Measurements from ENCODE around the gene OPCML. TPM values are rescaled to one million over a fixed set of nuclear protein-coding genes. Genes with fewer than 3 reads are reported as not detected.

Gene OPCML
- total and polyA plus RNA-seq, 2 donors (not counting 1 experiment from before 2014, with no cell fraction given) = not detected

DNA sequence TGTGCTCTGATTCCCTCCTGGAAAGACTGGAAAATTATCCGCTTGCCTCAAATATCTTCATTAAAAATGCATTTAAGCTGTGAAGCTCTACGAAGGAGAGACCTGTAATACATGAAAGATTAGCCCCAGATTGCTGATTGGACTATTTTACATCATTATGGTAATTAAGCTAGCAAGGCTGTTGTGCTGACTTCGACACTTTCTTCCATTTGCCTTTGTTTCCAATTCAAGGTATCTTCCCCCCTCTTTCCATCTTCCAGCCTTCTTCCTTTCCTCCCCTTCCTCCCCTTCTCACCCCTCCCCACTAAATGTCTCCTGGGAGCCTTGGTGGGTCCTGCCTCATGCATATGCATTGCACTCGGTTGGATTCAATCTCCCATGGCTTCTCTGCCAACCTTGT, 710.8 kb downstream of the OPCML start:
- TF ChIP-seq, protein P1, sequence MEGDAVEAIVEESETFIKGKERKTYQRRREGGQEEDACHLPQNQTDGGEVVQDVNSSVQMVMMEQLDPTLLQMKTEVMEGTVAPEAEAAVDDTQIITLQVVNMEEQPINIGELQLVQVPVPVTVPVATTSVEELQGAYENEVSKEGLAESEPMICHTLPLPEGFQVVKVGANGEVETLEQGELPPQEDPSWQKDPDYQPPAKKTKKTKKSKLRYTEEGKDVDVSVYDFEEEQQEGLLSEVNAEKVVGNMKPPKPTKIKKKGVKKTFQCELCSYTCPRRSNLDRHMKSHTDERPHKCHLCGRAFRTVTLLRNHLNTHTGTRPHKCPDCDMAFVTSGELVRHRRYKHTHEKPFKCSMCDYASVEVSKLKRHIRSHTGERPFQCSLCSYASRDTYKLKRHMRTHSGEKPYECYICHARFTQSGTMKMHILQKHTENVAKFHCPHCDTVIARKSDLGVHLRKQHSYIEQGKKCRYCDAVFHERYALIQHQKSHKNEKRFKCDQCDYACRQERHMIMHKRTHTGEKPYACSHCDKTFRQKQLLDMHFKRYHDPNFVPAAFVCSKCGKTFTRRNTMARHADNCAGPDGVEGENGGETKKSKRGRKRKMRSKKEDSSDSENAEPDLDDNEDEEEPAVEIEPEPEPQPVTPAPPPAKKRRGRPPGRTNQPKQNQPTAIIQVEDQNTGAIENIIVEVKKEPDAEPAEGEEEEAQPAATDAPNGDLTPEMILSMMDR (IDR thresholded peaks at IDR 0.05) = no peak
- TF ChIP-seq EZH2 (IDR thresholded peaks at IDR 0.05; ENCODE audit: borderline replicate concordance, insufficient read depth, low read depth, low read length, poor library complexity, severe bottlenecking) = no peak
- POLR2A ChIA-PET = no interaction called here

DNA sequence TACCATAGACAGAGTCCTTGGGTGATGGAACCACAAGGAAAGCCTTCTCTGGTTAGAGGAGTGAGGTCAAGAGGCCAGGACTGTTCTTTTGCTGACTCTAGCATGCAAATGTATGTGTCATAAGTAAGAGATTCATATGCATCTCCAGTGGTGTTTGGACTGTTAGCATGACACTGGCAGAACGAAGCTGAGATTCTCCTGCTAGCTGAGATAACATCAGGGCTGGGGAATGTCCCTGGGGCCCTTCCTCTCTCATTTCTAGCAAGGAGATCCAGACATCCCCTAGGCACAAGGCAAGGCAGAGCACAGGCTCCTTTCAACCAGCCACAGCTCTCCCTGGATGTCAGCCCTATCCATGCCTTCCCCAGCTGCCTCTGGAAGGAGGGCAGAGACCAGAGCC, 711.3 kb downstream of the OPCML start:
- H2AFZ ChIP-seq (ENCODE audit: insufficient read depth, low read depth, low read length, poor library complexity, severe bottlenecking) = no peak overlapping the region
- Mint-ChIP-seq H3K27me3 (no peaks in the 10 kb centered on the region), H3K4me1 (no peaks in the 10 kb centered on the region), H3K4me3 (no peak overlapping the region), H3K9me3 (ENCODE audit: insufficient read depth) (no peaks in the 10 kb centered on the region), H3K27ac (no peak overlapping the region)
- ATAC-seq (ENCODE audit: low read depth) (no peak), DNase-seq (no peak)
- POLR2A ChIA-PET = no interaction called here
- H3K27me3 ChIP-seq (replicated peaks in 1 of 4; ENCODE audit: control extremely low read depth in 1 of 4, control insufficient read depth in 3 of 4, insufficient read depth in 4 of 4, low read length in 3 of 4) = no peaks in the 10 kb centered on the region
- H3K36me3 ChIP-seq (replicated peaks in 1 of 2; ENCODE audit: control extremely low read depth in 1 of 2, control insufficient read depth in 1 of 2, extremely low read depth in 1 of 2, insufficient read depth in 2 of 2, low read length in 1 of 2) = no peaks in the 10 kb centered on the region
- no peaks in the 10 kb centered on the region for H3K9me3 ChIP-seq (ENCODE audit: control extremely low read depth in 1 of 3, control insufficient read depth in 2 of 3, insufficient read depth in 1 of 3, low read length in 2 of 3)
- H3K4me1 ChIP-seq (ENCODE audit: control insufficient read depth in 2 of 2, insufficient read depth in 2 of 2, low read length in 2 of 2) = no peaks in the 10 kb centered on the region
- no peak overlapping the region for H3K4me2 ChIP-seq (replicated peaks; ENCODE audit: low read depth, low read length, poor library complexity, severe bottlenecking)
- no peak for TF ChIP-seq EZH2 (IDR thresholded peaks at IDR 0.05; ENCODE audit: borderline replicate concordance, insufficient read depth, low read depth, low read length, poor library complexity, severe bottlenecking)
- TF ChIP-seq, protein P1 (IDR thresholded peaks at IDR 0.05) = no peak
- H3K27ac ChIP-seq (ENCODE audit: low read length in 2 of 2) = no peak overlapping the region
- H4K20me1 ChIP-seq (ENCODE audit: control insufficient read depth, insufficient read depth, low read length, poor library complexity, severe bottlenecking) = no peaks in the 10 kb centered on the region
- CTCF ChIA-PET = no interaction called here
- H3K4me3 ChIP-seq (ENCODE audit: control extremely low read depth in 1 of 5, extremely low read depth in 1 of 5, insufficient read depth in 1 of 5, low read depth in 2 of 5, low read length in 4 of 5) = no peak overlapping the region
- no peak overlapping the region for H3K9ac ChIP-seq (ENCODE audit: low read length)
- intact Hi-C loops (cut with micrococcal nuclease) = loop anchor here (5.0 kb wide), 1 partner anchor 1044 kb away; no protein-coding TSS in a partner anchor
- no peaks in the 10 kb centered on the region for H3K79me2 ChIP-seq (ENCODE audit: control insufficient read depth, insufficient read depth, low read length)
- 22% methylated on average over 1 of the region's 1 CpG for WGBS (ENCODE audit: insufficient coverage)

More for the DNA sequence above, 710.8 kb downstream of the OPCML start:
- ATAC-seq (ENCODE audit: low read depth) (no peak), DNase-seq (no peak)
- Mint-ChIP-seq H3K27me3 (no peaks in the 10 kb centered on the region), H3K9me3 (ENCODE audit: insufficient read depth) (no peaks in the 10 kb centered on the region), H3K4me1 (no peaks in the 10 kb centered on the region), H3K27ac (no peak overlapping the region), H3K4me3 (no peak overlapping the region)
- Histone ChIP-seq H3K27me3 (replicated peaks in 1 of 4; ENCODE audit: control extremely low read depth in 1 of 4, control insufficient read depth in 3 of 4, insufficient read depth in 4 of 4, low read length in 3 of 4) (no peaks in the 10 kb centered on the region), H3K9ac (ENCODE audit: low read length) (no peak overlapping the region), H3K36me3 (replicated peaks in 1 of 2; ENCODE audit: control extremely low read depth in 1 of 2, control insufficient read depth in 1 of 2, extremely low read depth in 1 of 2, insufficient read depth in 2 of 2, low read length in 1 of 2) (no peaks in the 10 kb centered on the region), H3K79me2 (ENCODE audit: control insufficient read depth, insufficient read depth, low read length) (no peaks in the 10 kb centered on the region), H4K20me1 (ENCODE audit: control insufficient read depth, insufficient read depth, low read length, poor library complexity, severe bottlenecking) (no peaks in the 10 kb centered on the region), H3K4me2 (replicated peaks; ENCODE audit: low read depth, low read length, poor library complexity, severe bottlenecking) (no peak overlapping the region), H3K4me1 (ENCODE audit: control insufficient read depth in 2 of 2, insufficient read depth in 2 of 2, low read length in 2 of 2) (no peaks in the 10 kb centered on the region), H3K4me3 (ENCODE audit: control extremely low read depth in 1 of 5, extremely low read depth in 1 of 5, insufficient read depth in 1 of 5, low read depth in 2 of 5, low read length in 4 of 5) (no peak overlapping the region), H3K9me3 (ENCODE audit: control extremely low read depth in 1 of 3, control insufficient read depth in 2 of 3, insufficient read depth in 1 of 3, low read length in 2 of 3) (no peaks in the 10 kb centered on the region), H3K27ac (ENCODE audit: low read length in 2 of 2) (no peak overlapping the region), H2AFZ (ENCODE audit: insufficient read depth, low read depth, low read length, poor library complexity, severe bottlenecking) (no peak overlapping the region)
- CTCF ChIA-PET = no interaction called here
- intact Hi-C loops (cut with micrococcal nuclease) = loop anchor here (5.0 kb wide), 1 partner anchor 1044 kb away; no protein-coding TSS in a partner anchor
- no CpG with 5 or more reads among the region's 4 CpGs for WGBS (ENCODE audit: insufficient coverage)
